GM19193 (cell line): ENCODE measurements around the gene LRRC59.
A peak's percentile ranks its signal among the peaks of the same experiment; 100 is the strongest.

Source experiments
- POLR2A ChIP-seq: IDR thresholded peaks from 4 replicates; pipeline ENCODE4 v1.6.1; 2011; ENCODE audit not compliant: insufficient read depth, insufficient read length; ENCODE audit errors: extremely low read depth

Gene LRRC59

GRCh38 chr17:50406578-50406977 lies 9.3 kb upstream of the LRRC59 start:
- TF ChIP-seq POLR2A: no peak

- TF ChIP-seq POLR2A: no peak
Observed at GRCh38 chr17:50397919-50398285, 579 bp upstream of the LRRC59 start.

- TF ChIP-seq POLR2A: no peak
Observed at GRCh38 chr17:50396261-50397110, 837 bp downstream of the LRRC59 start.

DNA sequence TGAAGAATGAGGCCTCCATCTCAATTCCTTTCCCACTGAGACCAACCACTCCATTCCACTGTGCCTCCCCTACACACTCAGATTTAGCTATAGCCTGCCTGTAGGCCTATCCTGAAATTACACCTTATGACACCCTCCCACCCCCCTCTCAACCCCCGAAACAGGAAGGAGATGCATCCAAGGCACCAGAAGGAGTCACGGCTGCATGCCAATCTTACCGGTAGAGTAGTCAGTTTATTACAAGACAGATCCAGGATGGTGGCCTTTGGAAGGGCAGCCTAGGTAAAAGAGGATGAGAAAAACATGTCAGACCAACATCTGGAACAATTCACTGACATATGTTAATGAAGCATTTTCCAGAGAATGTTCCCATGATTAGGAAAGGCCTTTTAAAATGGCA lies 2.6 kb downstream of the LRRC59 start:
- no peak for TF ChIP-seq POLR2A

DNA sequence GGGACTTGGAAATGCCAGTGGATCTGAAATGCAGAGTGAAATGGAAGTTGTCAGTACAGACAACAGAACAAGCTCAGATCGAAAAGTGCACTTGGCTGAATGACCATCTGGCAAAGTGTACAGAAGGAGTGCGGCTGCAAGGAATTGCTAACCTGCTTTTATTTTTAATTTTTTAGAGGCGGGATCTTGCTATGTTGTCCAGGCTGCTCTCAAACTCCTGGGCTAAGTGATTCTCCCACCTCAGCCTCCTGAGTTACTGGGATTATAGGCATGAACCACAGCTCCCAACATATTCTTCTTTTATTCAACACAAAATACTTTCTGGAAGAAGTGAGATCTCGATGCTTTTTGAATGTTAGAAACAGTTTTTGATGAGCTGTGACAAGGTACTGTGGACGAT lies 3.6 kb downstream of the LRRC59 start:
- no peak for TF ChIP-seq POLR2A

- no peak for TF ChIP-seq POLR2A
Observed at GRCh38 chr17:50392621-50393020, 4.7 kb downstream of the LRRC59 start.

DNA sequence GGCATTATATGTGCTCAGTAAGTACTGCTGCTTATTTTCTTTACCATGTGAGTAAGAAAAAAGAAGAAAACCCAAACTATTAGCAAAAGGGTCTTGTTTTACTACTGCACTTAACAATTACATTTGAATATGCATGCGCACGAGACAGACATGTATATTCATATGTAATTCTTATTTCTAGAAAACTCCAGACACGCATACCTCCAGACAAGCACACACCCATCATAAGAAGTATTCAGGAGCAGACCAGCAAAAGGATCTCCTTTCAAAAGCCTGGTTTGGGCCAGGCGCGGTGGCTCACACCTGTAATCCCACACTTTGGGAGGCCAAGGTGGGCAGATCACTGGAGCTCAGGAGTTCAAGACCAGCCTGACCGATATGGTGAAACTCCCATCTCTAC lies 7.8 kb downstream of the LRRC59 start:
- no peak for TF ChIP-seq POLR2A

DNA sequence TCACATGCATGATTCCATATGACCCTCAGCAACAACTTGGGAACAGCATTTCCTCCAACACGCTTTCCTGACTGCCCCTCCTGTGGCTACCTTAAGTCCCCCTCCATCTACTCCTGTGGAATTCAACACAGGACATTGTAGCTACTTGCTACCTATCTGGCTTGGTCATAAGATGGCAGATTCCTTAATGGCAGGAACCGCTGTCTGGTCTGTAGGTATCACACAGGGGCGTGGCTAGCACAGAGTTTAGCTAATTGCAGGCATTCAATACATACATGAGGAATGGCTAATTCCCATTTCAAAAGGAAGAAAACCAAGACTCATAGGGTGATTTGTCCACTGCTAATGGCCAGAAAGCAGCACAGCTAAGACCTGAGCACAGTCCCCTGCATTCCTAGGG lies 8.6 kb downstream of the LRRC59 start:
- TF ChIP-seq POLR2A: no peak

DNA sequence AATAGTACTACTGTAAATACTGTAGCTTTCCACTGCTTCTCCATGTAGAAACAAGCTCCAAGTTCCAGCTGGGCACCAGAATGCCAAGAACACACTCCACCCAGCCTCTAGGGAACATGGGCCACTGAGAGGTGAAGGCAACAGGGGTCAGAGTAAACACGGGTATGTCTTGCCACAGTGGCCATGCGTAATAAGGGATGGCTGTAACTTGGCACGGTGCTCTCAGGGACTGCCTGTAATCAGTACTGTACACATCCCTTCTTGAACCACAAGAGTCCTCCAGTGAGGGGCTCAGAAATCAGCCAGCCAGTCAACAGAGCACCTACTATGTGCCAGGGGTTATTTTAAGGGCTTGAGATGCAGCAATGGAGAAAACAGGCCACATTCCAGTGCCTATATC lies 10.8 kb downstream of the LRRC59 start:
- no peak for TF ChIP-seq POLR2A

- TF ChIP-seq POLR2A: no peak
Observed at GRCh38 chr17:50382931-50383330, 14.4 kb downstream of the LRRC59 start.

- no peak for TF ChIP-seq POLR2A
Observed at GRCh38 chr17:50381920-50382319, 15.4 kb downstream of the LRRC59 start.

DNA sequence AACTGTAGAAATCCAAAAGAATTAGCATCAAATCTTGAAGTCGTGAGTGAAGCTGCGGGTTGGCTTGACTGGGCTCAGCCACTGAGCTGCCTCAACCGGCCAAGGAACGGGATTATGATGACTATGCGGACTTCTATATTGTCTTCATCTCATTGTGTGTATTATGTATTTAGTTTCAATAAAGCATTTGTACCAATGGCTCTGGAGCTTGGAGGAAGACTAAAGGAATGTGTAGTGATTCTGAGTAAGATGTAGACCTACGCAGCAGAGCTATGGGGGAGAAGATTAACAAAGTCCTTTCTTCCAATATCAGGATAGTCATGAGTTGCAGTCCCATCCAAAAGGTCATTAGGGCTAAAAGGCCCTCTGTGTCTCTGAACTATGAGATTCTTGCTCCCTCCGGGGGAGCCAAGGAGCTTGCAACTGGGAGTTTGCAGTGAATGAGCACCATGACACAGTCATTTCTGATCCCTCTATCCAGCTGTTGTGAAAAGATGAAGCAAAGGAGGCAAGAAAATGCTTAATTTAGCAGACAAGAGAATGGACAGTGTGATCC lies 16.0 kb downstream of the LRRC59 start:
- TF ChIP-seq POLR2A: no peak

- TF ChIP-seq POLR2A: peak; percentile 18
Observed at GRCh38 chr17:50380369-50381259, 16.7 kb downstream of the LRRC59 start.

GRCh38 chr17:50379351-50380132 lies 17.8 kb downstream of the LRRC59 start:
- no peak for TF ChIP-seq POLR2A
